GM06990 (cell line): ENCODE data around the gene PKD2L1.
A peak's percentile ranks its signal among the peaks of the same experiment; 100 is the strongest.

ENCODE experiments used
- DNase-seq: peaks from one replicate; pipeline ENCODE4 v3.0.0-alpha.2; 2011; ENCODE audit not compliant: insufficient read length; ENCODE audit errors: extremely low read depth
- H3K27me3 ChIP-seq: replicated peaks from 2 replicates; pipeline ENCODE4 v1.6.0; 2011; ENCODE audit warnings: low read length; ENCODE audit not compliant: control insufficient read depth, insufficient read depth
- H3K36me3 ChIP-seq: 2 replicates; pipeline ENCODE4 v1.5.1; 2011; ENCODE audit warnings: low read length; ENCODE audit not compliant: control insufficient read depth, insufficient read depth
- H3K4me3 ChIP-seq: replicated peaks from 2 replicates; pipeline ENCODE4 v1.5.1; 2011; ENCODE audit warnings: low read depth, mild to moderate bottlenecking, control low read depth, low read length
- CTCF ChIP-seq: IDR thresholded peaks from 2 replicates; pipeline ENCODE4 v1.5.1; 2011; ENCODE audit warnings: low read length, control low read depth, mild to moderate bottlenecking, inconsistent platforms; ENCODE audit not compliant: insufficient read depth, poor library complexity, severe bottlenecking

Gene PKD2L1

GRCh38 chr10:100372415-100373297 is 42.6 kb upstream of the PKD2L1 start:
- TF ChIP-seq CTCF = no peak
- DNase-seq = no peak
- peak overlapping the region; percentile 59 for H3K4me3 ChIP-seq
- H3K27me3 ChIP-seq = no peaks in the 10 kb centered on the region
- no peaks in the 10 kb centered on the region for H3K36me3 ChIP-seq

GRCh38 chr10:100371482-100372027 is 41.5 kb upstream of the PKD2L1 start:
- no peak overlapping the region for H3K4me3 ChIP-seq
- DNase-seq = no peak

GRCh38 chr10:100370714-100371481 is 40.9 kb upstream of the PKD2L1 start:
- no peak overlapping the region for H3K4me3 ChIP-seq
- no peaks in the 10 kb centered on the region for H3K27me3 ChIP-seq
- TF ChIP-seq CTCF = no peak
- DNase-seq = peak; percentile 43
- no peaks in the 10 kb centered on the region for H3K36me3 ChIP-seq

More at GRCh38 chr10:100371482-100372027, 41.5 kb upstream of the PKD2L1 start:
- Histone ChIP-seq H3K27me3 (no peaks in the 10 kb centered on the region), H3K36me3 (no peaks in the 10 kb centered on the region)
- no peak for TF ChIP-seq CTCF

- no peak for TF ChIP-seq CTCF
- Histone ChIP-seq H3K4me3 (no peak overlapping the region), H3K27me3 (no peaks in the 10 kb centered on the region), H3K36me3 (no peaks in the 10 kb centered on the region; the same call in 1 of the 2 replicates)
- DNase-seq = no peak
These were observed 38.7 kb upstream of the PKD2L1 start for GRCh38 chr10:100368721-100369120.

- no peak for DNase-seq
These were observed 34.8 kb upstream of the PKD2L1 start for GRCh38 chr10:100364735-100365391.

More at GRCh38 chr10:100364735-100365391, 34.8 kb upstream of the PKD2L1 start:
- Histone ChIP-seq H3K4me3 (no peak overlapping the region), H3K36me3 (peaks cover 7% of the 10 kb centered on the region), H3K27me3 (no peaks in the 10 kb centered on the region)
- TF ChIP-seq CTCF = no peak
